Naive B cell (primary cell): ENCODE measurements around the gene TMEM215. TPM values are rescaled to one million over a fixed set of nuclear protein-coding genes. Genes with fewer than 3 reads are reported as not detected.
"Not testable (repeated sequence)": the region's sequence is repeated elsewhere in the genome, so short reads cannot be mapped to it uniquely, and the experiment has no call there.

Experiments
- ATAC-seq, 2 donors: fragments of 150-1000 bp; cut with Tn5 transposase; 2 replicates each; pipeline ENCODE4 v1.10.0; 2021; ENCODE audit warnings: low read depth in 2 of 2, mild to moderate bottlenecking in 2 of 2, moderate library complexity in 2 of 2
- DNase-seq: peaks from one replicate; pipeline ENCODE4 v3.0.0; 2022
- H3K27ac Mint-ChIP-seq, 6 donors: one replicate each; pipeline ENCODE4 v1.8.0; 2020 to 2022; ENCODE audit warnings: mild to moderate bottlenecking in 6 of 6, mixed read lengths in 6 of 6, moderate library complexity in 5 of 6, inconsistent platforms in 2 of 6
- H3K27me3 Mint-ChIP-seq, 3 donors: one replicate each; pipeline ENCODE4 v1.8.0; 2021 to 2022; ENCODE audit warnings: mixed read lengths in 3 of 3, mild to moderate bottlenecking in 1 of 3
- H3K36me3 Mint-ChIP-seq, 2 donors: one replicate each; pipeline ENCODE4 v1.8.0; 2020 to 2022; ENCODE audit warnings: mixed read lengths in 2 of 2, inconsistent platforms in 1 of 2, mild to moderate bottlenecking in 1 of 2
- H3K4me1 Mint-ChIP-seq, 3 donors: one replicate each; pipeline ENCODE4 v1.8.0; 2020 to 2022; ENCODE audit warnings: mixed read lengths in 3 of 3, inconsistent platforms in 1 of 3, mild to moderate bottlenecking in 1 of 3, moderate library complexity in 1 of 3
- H3K4me3 Mint-ChIP-seq, 8 donors: one replicate each; pipeline ENCODE4 v1.8.0; 2020 to 2022; ENCODE audit warnings: mild to moderate bottlenecking in 8 of 8, mixed read lengths in 8 of 8, moderate library complexity in 8 of 8, inconsistent platforms in 2 of 8
- H3K9me3 Mint-ChIP-seq, 7 donors: one replicate each; pipeline ENCODE4 v1.8.0; 2020 to 2022; ENCODE audit warnings: mixed read lengths in 7 of 7, mild to moderate bottlenecking in 5 of 7, inconsistent platforms in 2 of 7, moderate library complexity in 1 of 7
- polyA plus RNA-seq, 6 donors: library from polyadenylated mRNA; unstranded; fragments of 300-500 nt; fragmentation: Illumina TruSeq; gene quantifications; one replicate each; pipeline ENCODE4 v1.2.3, GENCODE V29; 2021; ENCODE audit warnings: low read depth in 6 of 6

TMEM215 gene
- polyA plus RNA-seq, 6 donors from 2014 or later, result not detected

GRCh38 chr9:32796015-32796414, 12.7 kb downstream of the TMEM215 start:
- peaks cover 9 to 24% (median 18%) of the 10 kb centered on the region in 3 donors for H3K27me3 Mint-ChIP-seq
- not testable (repeated sequence) for DNase-seq, H3K4me3 Mint-ChIP-seq, H3K4me1 Mint-ChIP-seq, H3K27ac Mint-ChIP-seq, ATAC-seq
- H3K36me3 Mint-ChIP-seq, result peaks cover 6 to 18% of the 10 kb centered on the region in 2 donors
- H3K9me3 Mint-ChIP-seq, result peaks cover 16 to 55% (median 29%) of the 10 kb centered on the region in 7 donors

- peaks cover 6 to 8% of the 10 kb centered on the region in 2 donors for H3K36me3 Mint-ChIP-seq
- peaks cover 8 to 53% (median 13%) of the 10 kb centered on the region in 7 donors for H3K9me3 Mint-ChIP-seq
- H3K27me3 Mint-ChIP-seq, result peaks cover 21 to 38% (median 32%) of the 10 kb centered on the region in 3 donors
- DNase-seq, result no peak
- no peak for ATAC-seq
- H3K4me1 Mint-ChIP-seq, result no peaks in the 10 kb centered on the region
- H3K27ac Mint-ChIP-seq, result no peak overlapping the region
- H3K4me3 Mint-ChIP-seq, result no peak overlapping the region
Observed at GRCh38 chr9:32801530-32801929, 18.2 kb downstream of the TMEM215 start.

GRCh38 chr9:32807217-32807616, 23.9 kb downstream of the TMEM215 start:
- Mint-ChIP-seq H3K27me3 (peaks cover 16 to 22% (median 18%) of the 10 kb centered on the region in 3 donors), H3K36me3 (peaks cover 0 to 5% of the 10 kb centered on the region in 2 donors), H3K9me3 (peaks cover 4 to 70% (median 19%) of the 10 kb centered on the region in 7 donors), H3K4me3 (no peak overlapping the region), H3K27ac (no peak overlapping the region), H3K4me1 (no peaks in the 10 kb centered on the region)
- no peak for DNase-seq
- no peak for ATAC-seq

GRCh38 chr9:32811246-32811645, 27.9 kb downstream of the TMEM215 start:
- ATAC-seq (no peak), DNase-seq (no peak)
- Mint-ChIP-seq H3K4me3 (no peak overlapping the region), H3K4me1 (no peaks in the 10 kb centered on the region), H3K27me3 (peaks cover 12 to 18% (median 17%) of the 10 kb centered on the region in 3 donors), H3K27ac (no peak overlapping the region), H3K9me3 (peaks cover 0 to 39% (median 14%) of the 10 kb centered on the region in 7 donors), H3K36me3 (no peaks in the 10 kb centered on the region)

GRCh38 chr9:32820322-32820721, 37.0 kb downstream of the TMEM215 start:
- H3K4me3 Mint-ChIP-seq, result no peak overlapping the region
- ATAC-seq, result no peak
- no peak overlapping the region for H3K27ac Mint-ChIP-seq
- peaks cover 14 to 32% (median 23%) of the 10 kb centered on the region in 3 donors for H3K27me3 Mint-ChIP-seq
- H3K4me1 Mint-ChIP-seq, result no peaks in the 10 kb centered on the region
- H3K36me3 Mint-ChIP-seq, result no peaks in the 10 kb centered on the region
- no peak for DNase-seq
- peaks cover 0 to 6% (median 0%) of the 10 kb centered on the region in 7 donors for H3K9me3 Mint-ChIP-seq

GRCh38 chr9:32823101-32823500, 39.8 kb downstream of the TMEM215 start:
- Mint-ChIP-seq H3K9me3 (peaks cover 0 to 10% (median 0%) of the 10 kb centered on the region in 7 donors), H3K36me3 (peaks cover 0 to 5% of the 10 kb centered on the region in 2 donors), H3K4me3 (no peak overlapping the region), H3K27me3 (peaks cover 27 to 51% (median 32%) of the 10 kb centered on the region in 3 donors), H3K4me1 (no peaks in the 10 kb centered on the region), H3K27ac (no peak overlapping the region)
- ATAC-seq, result no peak
- no peak for DNase-seq

- ATAC-seq (no peak), DNase-seq (no peak)
- Mint-ChIP-seq H3K9me3 (peaks cover 0 to 10% (median 0%) of the 10 kb centered on the region in 7 donors), H3K27me3 (peaks cover 27 to 53% (median 32%) of the 10 kb centered on the region in 3 donors), H3K27ac (no peak overlapping the region), H3K36me3 (peaks cover 0 to 8% of the 10 kb centered on the region in 2 donors), H3K4me3 (no peak overlapping the region), H3K4me1 (no peaks in the 10 kb centered on the region)
Observed at GRCh38 chr9:32823551-32823950, 40.2 kb downstream of the TMEM215 start.

- Mint-ChIP-seq H3K27me3 (peaks cover 31 to 54% (median 34%) of the 10 kb centered on the region in 3 donors), H3K36me3 (peaks cover 0 to 8% of the 10 kb centered on the region in 2 donors), H3K4me1 (no peaks in the 10 kb centered on the region), H3K4me3 (no peak overlapping the region), H3K9me3 (peaks cover 0 to 10% (median 0%) of the 10 kb centered on the region in 7 donors), H3K27ac (no peak overlapping the region)
- ATAC-seq (no peak), DNase-seq (no peak)
Observed at GRCh38 chr9:32825203-32825602, 41.9 kb downstream of the TMEM215 start.

GRCh38 chr9:32828861-32829260, 45.5 kb downstream of the TMEM215 start:
- Mint-ChIP-seq H3K36me3 (peaks cover 0 to 8% of the 10 kb centered on the region in 2 donors), H3K4me1 (no peaks in the 10 kb centered on the region), H3K27me3 (peaks cover 19 to 52% (median 32%) of the 10 kb centered on the region in 3 donors), H3K4me3 (no peak overlapping the region), H3K27ac (no peak overlapping the region), H3K9me3 (peaks cover 0 to 5% (median 0%) of the 10 kb centered on the region in 7 donors)
- ATAC-seq (no peak), DNase-seq (no peak)

GRCh38 chr9:32832346-32832745, 49.0 kb downstream of the TMEM215 start:
- Mint-ChIP-seq H3K27ac (no peak overlapping the region), H3K9me3 (peaks cover 0 to 5% (median 3%) of the 10 kb centered on the region in 7 donors), H3K4me1 (no peaks in the 10 kb centered on the region), H3K36me3 (peaks cover 0 to 8% of the 10 kb centered on the region in 2 donors), H3K27me3 (peaks cover 15 to 34% (median 20%) of the 10 kb centered on the region in 3 donors), H3K4me3 (no peak overlapping the region)
- no peak for DNase-seq
- ATAC-seq, result no peak

Other genes with a start within 250 kb of the TMEM215 start
- 100 to 1,000 TPM in 1 of 6 donors, 10 to 100 TPM in 5; 28.8 to 107 (median 80.0) TPM for gene SMIM27, start 231.2 kb upstream of the TMEM215 start, polyA plus RNA-seq
- gene TOPORS, start 231.0 kb upstream of the TMEM215 start, polyA plus RNA-seq, result 10 to 100 TPM; 22.5 to 39.9 (median 26.9) TPM
- 10 to 100 TPM; 51.5 to 84.4 (median 60.3) TPM for gene NDUFB6, start 210.4 kb upstream of the TMEM215 start, polyA plus RNA-seq
- not detected for gene TAF1L, start 147.9 kb upstream of the TMEM215 start, polyA plus RNA-seq
- gene APTX, start 218.1 kb downstream of the TMEM215 start, polyA plus RNA-seq, result 10 to 100 TPM; 25.5 to 34.0 (median 29.4) TPM
- 100 to 1,000 TPM in 1 of 6 donors, 10 to 100 TPM in 5; 69.9 to 104 (median 86.7) TPM for gene DNAJA1, start 241.7 kb downstream of the TMEM215 start, polyA plus RNA-seq